Nephron progenitor cell (in vitro differentiated cells): Measurements from ENCODE around the gene PDLIM3.

Experiments
- DNase-seq: peaks from one replicate; pipeline ENCODE4 v3.0.0; 2021
- H3K27ac Mint-ChIP-seq: 2 replicates; pipeline ENCODE4 v1.8.0; 2021; ENCODE audit warnings: mild to moderate bottlenecking, moderate library complexity, mixed read lengths
- H3K27me3 Mint-ChIP-seq: 2 replicates; pipeline ENCODE4 v1.8.0; 2021; ENCODE audit warnings: mild to moderate bottlenecking, low read depth, mixed read lengths; ENCODE audit not compliant: poor library complexity
- H3K36me3 Mint-ChIP-seq: 2 replicates; pipeline ENCODE4 v1.8.0; 2021; ENCODE audit warnings: low read depth, mixed read lengths
- H3K4me1 Mint-ChIP-seq: 2 replicates; pipeline ENCODE4 v1.8.0; 2021; ENCODE audit warnings: mixed read lengths
- H3K4me3 Mint-ChIP-seq: 2 replicates; pipeline ENCODE4 v1.8.0; 2021; ENCODE audit warnings: mild to moderate bottlenecking, moderate library complexity, mixed read lengths
- H3K9me3 Mint-ChIP-seq: 2 replicates; pipeline ENCODE4 v1.8.0; 2021; ENCODE audit warnings: mild to moderate bottlenecking, moderate library complexity, mixed read lengths
- TF ChIP-seq, protein P1 (sequence below): fragments of 200-600 bp; sonication (generic); IDR thresholded peaks from 2 replicates; pipeline ENCODE4 v1.5.0; 2021; ENCODE audit warnings: antibody characterized with exemption

Gene PDLIM3

DNA sequence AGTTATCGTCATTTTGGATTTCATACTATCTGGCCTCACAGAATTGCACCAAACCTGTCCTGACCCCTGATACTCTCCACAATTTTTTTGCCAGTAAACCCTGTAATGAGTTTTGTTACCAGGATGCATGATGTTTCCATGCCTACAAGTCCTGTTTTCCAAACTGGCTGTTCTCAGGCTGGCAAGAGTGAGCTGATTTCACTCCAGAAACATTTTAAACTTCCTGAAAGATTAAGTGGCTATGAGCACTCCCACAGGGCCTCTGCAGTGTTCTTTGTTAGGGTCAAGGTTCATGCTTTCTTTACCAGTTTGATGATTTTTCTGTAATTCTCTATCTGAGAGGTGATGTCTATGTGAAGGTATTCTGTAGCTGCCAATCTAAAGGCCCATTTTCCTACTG is 31.7 kb upstream of the PDLIM3 start:
- peaks cover 29% of the 10 kb centered on the region for H3K9me3 Mint-ChIP-seq
- peaks cover 6% of the 10 kb centered on the region for H3K36me3 Mint-ChIP-seq
- H3K4me1 Mint-ChIP-seq, result peaks cover 19% of the 10 kb centered on the region
- DNase-seq, result no peak
- H3K4me3 Mint-ChIP-seq, result no peak overlapping the region
- TF ChIP-seq, protein P1, sequence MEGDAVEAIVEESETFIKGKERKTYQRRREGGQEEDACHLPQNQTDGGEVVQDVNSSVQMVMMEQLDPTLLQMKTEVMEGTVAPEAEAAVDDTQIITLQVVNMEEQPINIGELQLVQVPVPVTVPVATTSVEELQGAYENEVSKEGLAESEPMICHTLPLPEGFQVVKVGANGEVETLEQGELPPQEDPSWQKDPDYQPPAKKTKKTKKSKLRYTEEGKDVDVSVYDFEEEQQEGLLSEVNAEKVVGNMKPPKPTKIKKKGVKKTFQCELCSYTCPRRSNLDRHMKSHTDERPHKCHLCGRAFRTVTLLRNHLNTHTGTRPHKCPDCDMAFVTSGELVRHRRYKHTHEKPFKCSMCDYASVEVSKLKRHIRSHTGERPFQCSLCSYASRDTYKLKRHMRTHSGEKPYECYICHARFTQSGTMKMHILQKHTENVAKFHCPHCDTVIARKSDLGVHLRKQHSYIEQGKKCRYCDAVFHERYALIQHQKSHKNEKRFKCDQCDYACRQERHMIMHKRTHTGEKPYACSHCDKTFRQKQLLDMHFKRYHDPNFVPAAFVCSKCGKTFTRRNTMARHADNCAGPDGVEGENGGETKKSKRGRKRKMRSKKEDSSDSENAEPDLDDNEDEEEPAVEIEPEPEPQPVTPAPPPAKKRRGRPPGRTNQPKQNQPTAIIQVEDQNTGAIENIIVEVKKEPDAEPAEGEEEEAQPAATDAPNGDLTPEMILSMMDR, result no peak
- peak overlapping the region; percentile 78 for H3K27ac Mint-ChIP-seq
- H3K27me3 Mint-ChIP-seq, result peaks cover 4% of the 10 kb centered on the region

DNA sequence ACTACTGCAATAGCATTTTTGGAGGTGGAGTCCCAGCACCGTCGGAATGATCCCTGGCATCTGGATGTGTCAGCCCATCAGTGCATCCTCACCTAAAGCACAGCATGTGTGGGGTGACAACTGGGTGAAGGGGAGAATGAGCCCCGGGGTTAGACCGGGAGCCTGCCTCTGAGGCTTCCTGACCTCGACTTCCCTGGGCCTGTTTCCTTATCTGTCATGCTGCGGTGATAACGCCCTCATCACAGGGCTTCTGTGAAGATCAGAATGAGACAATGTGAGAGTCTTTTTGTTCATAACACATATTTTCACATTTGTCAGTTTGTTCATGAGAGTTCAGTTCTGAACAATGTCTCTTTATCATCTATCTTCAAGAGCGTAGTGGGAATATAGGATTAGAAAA is 31.1 kb upstream of the PDLIM3 start:
- H3K27me3 Mint-ChIP-seq, result peaks cover 7% of the 10 kb centered on the region
- TF ChIP-seq, protein P1, result no peak

DNA sequence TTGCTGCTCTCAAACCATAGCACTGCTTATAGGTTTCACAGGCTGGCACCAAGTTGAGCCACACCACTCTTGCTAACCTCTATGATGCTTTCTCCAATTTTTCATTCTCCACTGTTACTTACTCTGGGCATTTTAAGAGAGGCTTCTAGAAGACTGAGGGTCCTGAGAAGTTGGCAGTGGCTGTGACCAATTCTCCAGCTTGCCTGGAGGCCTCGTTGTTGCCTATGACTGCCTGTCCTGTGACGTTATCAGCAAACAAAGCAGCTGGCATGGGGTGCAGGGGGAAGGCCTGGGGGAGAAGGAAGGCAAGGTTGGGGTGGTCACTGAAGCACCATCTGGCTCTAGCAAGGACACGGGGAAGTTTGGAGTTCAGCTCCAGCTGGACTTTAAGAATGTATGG is 30.4 kb upstream of the PDLIM3 start:
- TF ChIP-seq, protein P1, result no peak
- peaks cover 25% of the 10 kb centered on the region for H3K9me3 Mint-ChIP-seq
- H3K4me1 Mint-ChIP-seq, result peaks cover 19% of the 10 kb centered on the region
- no peak overlapping the region for H3K4me3 Mint-ChIP-seq
- H3K36me3 Mint-ChIP-seq, result peaks cover 6% of the 10 kb centered on the region
- no peak overlapping the region for H3K27ac Mint-ChIP-seq
- H3K27me3 Mint-ChIP-seq, result peaks cover 9% of the 10 kb centered on the region
- DNase-seq, result no peak

More for the DNA sequence above, 31.1 kb upstream of the PDLIM3 start:
- DNase-seq, result no peak
- Mint-ChIP-seq H3K27ac (no peak overlapping the region), H3K4me3 (no peak overlapping the region), H3K36me3 (peaks cover 6% of the 10 kb centered on the region), H3K4me1 (peaks cover 19% of the 10 kb centered on the region), H3K9me3 (peaks cover 25% of the 10 kb centered on the region)

DNA sequence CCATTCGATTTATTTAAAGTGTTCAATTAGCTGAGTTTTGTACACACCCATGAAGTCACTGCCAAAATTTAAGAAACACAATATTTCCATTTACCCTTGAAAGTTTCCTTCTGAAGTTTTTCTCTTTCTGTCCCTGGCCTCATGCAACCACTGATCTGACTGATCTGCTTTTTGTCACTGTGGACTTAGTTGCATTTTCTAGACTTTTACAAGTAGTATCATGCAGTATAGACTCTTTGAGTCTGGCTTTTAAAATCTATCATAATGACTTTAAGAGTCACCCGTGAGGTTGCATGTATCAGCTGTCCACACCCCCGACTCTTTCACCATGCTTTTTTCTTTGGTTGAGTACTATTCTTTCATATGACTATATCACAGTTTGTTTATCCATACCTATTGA is 29.0 kb upstream of the PDLIM3 start:
- Mint-ChIP-seq H3K27me3 (peaks cover 9% of the 10 kb centered on the region), H3K4me3 (no peak overlapping the region), H3K4me1 (peaks cover 23% of the 10 kb centered on the region), H3K36me3 (peaks cover 6% of the 10 kb centered on the region), H3K27ac (no peak overlapping the region), H3K9me3 (peaks cover 31% of the 10 kb centered on the region)
- DNase-seq, result no peak
- TF ChIP-seq, protein P1, result no peak

DNA sequence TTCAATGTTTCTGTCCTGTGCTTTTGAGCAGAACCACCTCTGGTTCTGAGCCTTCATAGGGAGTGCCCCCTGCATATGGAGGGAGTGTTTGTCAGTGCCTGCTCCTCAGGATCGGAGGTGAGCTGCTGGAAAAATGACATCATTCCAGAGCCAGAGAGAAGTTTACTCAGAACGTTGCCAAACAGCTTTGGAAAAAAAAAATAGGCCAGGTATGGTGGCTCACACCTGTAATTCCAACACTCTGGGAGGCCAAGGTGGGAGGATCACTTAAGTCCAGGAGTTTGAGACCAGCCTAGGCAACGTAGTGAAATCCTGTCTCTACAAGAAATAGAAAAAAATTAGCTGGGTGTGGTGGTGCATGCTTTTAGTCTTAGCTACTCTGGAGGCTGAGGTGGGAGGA is 27.2 kb upstream of the PDLIM3 start:
- peaks cover 11% of the 10 kb centered on the region for H3K36me3 Mint-ChIP-seq
- DNase-seq, result no peak

DNA sequence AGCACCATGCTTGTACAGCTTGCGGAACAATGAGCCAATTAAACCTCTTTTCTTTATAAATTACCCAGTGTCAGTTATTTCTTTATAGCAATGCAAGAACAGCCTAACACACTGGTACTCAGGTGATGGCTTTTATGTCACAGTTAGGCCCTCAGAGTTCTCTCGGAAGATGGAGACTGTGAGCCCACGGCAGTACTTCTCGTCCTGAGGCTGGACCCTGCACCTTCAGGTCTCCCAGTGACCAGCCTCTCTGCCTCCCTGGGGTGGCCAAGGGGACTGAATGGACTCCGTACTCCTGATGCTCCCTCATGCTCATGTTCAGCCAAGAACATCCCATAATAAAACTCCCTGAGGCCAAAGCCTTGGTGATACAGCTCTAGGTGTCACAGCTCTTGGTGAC is 25.0 kb upstream of the PDLIM3 start:
- Mint-ChIP-seq H3K36me3 (peaks cover 7% of the 10 kb centered on the region), H3K27me3 (peaks cover 9% of the 10 kb centered on the region), H3K9me3 (peaks cover 54% of the 10 kb centered on the region), H3K4me3 (no peak overlapping the region), H3K27ac (no peak overlapping the region), H3K4me1 (peaks cover 10% of the 10 kb centered on the region)
- no peak for DNase-seq
- TF ChIP-seq, protein P1, result no peak

More for the DNA sequence above, 27.2 kb upstream of the PDLIM3 start:
- Mint-ChIP-seq H3K27ac (no peak overlapping the region), H3K27me3 (peaks cover 9% of the 10 kb centered on the region), H3K4me3 (no peak overlapping the region), H3K9me3 (peaks cover 46% of the 10 kb centered on the region), H3K4me1 (peaks cover 18% of the 10 kb centered on the region)
- TF ChIP-seq, protein P1, result no peak
